Mesothelial cell of epicardium (in vitro differentiated cells): ENCODE data around the gene RPS6KB2. TPM values are rescaled to one million over a fixed set of nuclear protein-coding genes. Genes with fewer than 3 reads are reported as not detected.
"Not testable (repeated sequence)": the region's sequence is repeated elsewhere in the genome, so short reads cannot be mapped to it uniquely, and the experiment has no call there.

ENCODE experiments used
- DNase-seq, 2 experiments: peaks; one replicate each; pipeline ENCODE4 v3.0.0; 2021; ENCODE audit warnings: low spot score in 2 of 2; ENCODE audit not compliant: unreplicated experiment in 2 of 2
- H3K27ac Mint-ChIP-seq: 2 replicates; pipeline ENCODE4 v1.8.0; 2021; ENCODE audit warnings: mixed read lengths
- H3K27me3 Mint-ChIP-seq: 2 replicates; pipeline ENCODE4 v1.8.0; 2021; ENCODE audit warnings: low read depth, mixed read lengths
- H3K36me3 Mint-ChIP-seq: 2 replicates; pipeline ENCODE4 v1.8.0; 2021; ENCODE audit warnings: mixed read lengths
- H3K4me1 Mint-ChIP-seq: 2 replicates; pipeline ENCODE4 v1.8.0; 2021; ENCODE audit warnings: mixed read lengths
- H3K4me3 Mint-ChIP-seq: 2 replicates; pipeline ENCODE4 v1.8.0; 2021; ENCODE audit warnings: mild to moderate bottlenecking, moderate library complexity, mixed read lengths
- H3K9me3 Mint-ChIP-seq: 2 replicates; pipeline ENCODE4 v1.8.0; 2021; ENCODE audit warnings: mixed read lengths
- CTCF ChIP-seq: fragments of 200-600 bp; sonication (generic); IDR thresholded peaks from one replicate; pipeline ENCODE4 v1.5.0; 2021; ENCODE audit warnings: antibody characterized with exemption; ENCODE audit not compliant: unreplicated experiment
- total RNA-seq: library from RNA; stranded (reverse); gene quantifications from 3 replicates; pipeline ENCODE4 v1.2.1, GENCODE V29; 2021

Gene RPS6KB2
- total RNA-seq, 1 donor from 2014 or later = 59.7 TPM

- no peak for TF ChIP-seq CTCF
- peaks cover 14% of the 10 kb centered on the region for H3K4me1 Mint-ChIP-seq
- H3K4me3 Mint-ChIP-seq = no peak overlapping the region
- no peaks in the 10 kb centered on the region for H3K27me3 Mint-ChIP-seq
- no peak overlapping the region for H3K27ac Mint-ChIP-seq
- no peaks in the 10 kb centered on the region for H3K36me3 Mint-ChIP-seq
- no peaks in the 10 kb centered on the region for H3K9me3 Mint-ChIP-seq
- no peak for DNase-seq
Observed at GRCh38 chr11:67470337-67471002, 42.2 kb downstream of the RPS6KB2 start.

- no peak for DNase-seq
- TF ChIP-seq CTCF = no peak
- Mint-ChIP-seq H3K27me3 (peaks cover 2% of the 10 kb centered on the region), H3K9me3 (no peaks in the 10 kb centered on the region), H3K27ac (no peak overlapping the region), H3K4me3 (no peak overlapping the region), H3K36me3 (no peaks in the 10 kb centered on the region), H3K4me1 (peaks cover 8% of the 10 kb centered on the region)
Observed at GRCh38 chr11:67472882-67473281, 44.6 kb downstream of the RPS6KB2 start.

- H3K4me3 Mint-ChIP-seq, H3K4me1 Mint-ChIP-seq, DNase-seq, H3K9me3 Mint-ChIP-seq, H3K36me3 Mint-ChIP-seq, H3K27me3 Mint-ChIP-seq, H3K27ac Mint-ChIP-seq: not testable (repeated sequence)
Observed at GRCh38 chr11:67476692-67477091, 48.4 kb downstream of the RPS6KB2 start.

- not testable (repeated sequence) for H3K27ac Mint-ChIP-seq, H3K4me3 Mint-ChIP-seq, H3K36me3 Mint-ChIP-seq, H3K27me3 Mint-ChIP-seq, DNase-seq, H3K9me3 Mint-ChIP-seq, H3K4me1 Mint-ChIP-seq
Observed at GRCh38 chr11:67477344-67478050, 49.2 kb downstream of the RPS6KB2 start.

GRCh38 chr11:67482275-67482826 lies 54.1 kb downstream of the RPS6KB2 start:
- Mint-ChIP-seq H3K4me3 (peak overlapping the region; percentile 82), H3K36me3 (peaks cover 4% of the 10 kb centered on the region), H3K9me3 (no peaks in the 10 kb centered on the region), H3K27ac (peak overlapping the region; percentile 92), H3K4me1 (peaks cover 31% of the 10 kb centered on the region), H3K27me3 (peaks cover under 1% of the 10 kb centered on the region)
- no peak for TF ChIP-seq CTCF
- DNase-seq = no peak

- Mint-ChIP-seq H3K4me1 (peaks cover 31% of the 10 kb centered on the region), H3K27ac (peak within 1 kb of the TSS; percentile 92)
- peak; percentile 18 for TF ChIP-seq CTCF
Observed at GRCh38 chr11:67482827-67483798, 54.8 kb downstream of the RPS6KB2 start, which contains the start of gene AIP. TSS of gene AIP (plus strand) at chr11:67483026. CDS start at chr11:67483159, 133 bp downstream.

More at GRCh38 chr11:67482827-67483798, 54.8 kb downstream of the RPS6KB2 start, which contains the start of gene AIP:
- DNase-seq = peak; percentile 92 to 98
- Mint-ChIP-seq H3K4me3 (peak within 1 kb of the TSS; percentile 82), H3K9me3 (no peaks in the 10 kb centered on the region), H3K27me3 (no peaks in the 10 kb centered on the region), H3K36me3 (peaks cover 11% of the 10 kb centered on the region)
